GM23338 (cell line): Measurements from ENCODE around the gene IMMP2L. TPM values are rescaled to one million over a fixed set of nuclear protein-coding genes. Genes with fewer than 3 reads are reported as not detected.

Source experiments
- ATAC-seq: fragments of 200-7000 bp; cut with Tn5 transposase; 3 replicates; pipeline ENCODE4 v1.9.1; 2020
- DNase-seq: peaks from one replicate; pipeline ENCODE4 v3.0.0-alpha.2; 2015; ENCODE audit warnings: low spot score
- H2AFZ ChIP-seq: fragments of 200-600 bp; sonication (generic); 2 replicates; pipeline ENCODE4 v1.8.0; 2016; ENCODE audit warnings: antibody characterized with exemption, mild to moderate bottlenecking, moderate library complexity
- H3F3A ChIP-seq: fragments of 200-600 bp; sonication (generic); replicated peaks from 2 replicates; pipeline ENCODE4 v1.8.0; 2017; ENCODE audit warnings: antibody characterized with exemption, mixed run types, low read depth
- H3K27ac ChIP-seq: fragments of 200-600 bp; sonication (generic); 2 replicates; pipeline ENCODE4 v1.6.1; 2016; ENCODE audit warnings: low read depth
- H3K27me3 ChIP-seq: fragments of 200-600 bp; sonication (generic); 2 replicates; pipeline ENCODE4 v1.8.0; 2016; ENCODE audit warnings: mild to moderate bottlenecking, mixed run types, moderate library complexity; ENCODE audit not compliant: insufficient read depth
- H3K36me3 ChIP-seq: fragments of 200-600 bp; sonication (generic); 2 replicates; pipeline ENCODE4 v1.8.0; 2016; ENCODE audit warnings: mild to moderate bottlenecking; ENCODE audit not compliant: insufficient read depth
- H3K4me1 ChIP-seq: fragments of 200-600 bp; sonication (generic); 2 replicates; pipeline ENCODE4 v1.8.0; 2016; ENCODE audit warnings: mild to moderate bottlenecking, moderate library complexity; ENCODE audit not compliant: insufficient read depth
- H3K4me2 ChIP-seq: fragments of 200-600 bp; sonication (generic); 2 replicates; pipeline ENCODE4 v1.7.1; 2017; ENCODE audit warnings: mixed run types
- H3K4me3 ChIP-seq: fragments of 200-600 bp; sonication (generic); 2 replicates; pipeline ENCODE4 v1.6.1; 2016; ENCODE audit warnings: mixed run types
- H3K79me2 ChIP-seq: fragments of 200-600 bp; sonication (generic); replicated peaks from 2 replicates; pipeline ENCODE4 v1.8.0; 2017; ENCODE audit warnings: mild to moderate bottlenecking; ENCODE audit not compliant: insufficient read depth
- H3K9me2 ChIP-seq: fragments of 200-600 bp; sonication (generic); 2 replicates; pipeline ENCODE4 v1.8.0; 2017; ENCODE audit not compliant: insufficient read depth
- H4K20me1 ChIP-seq: fragments of 200-600 bp; sonication (generic); replicated peaks from 2 replicates; pipeline ENCODE4 v1.8.0; 2017; ENCODE audit warnings: mild to moderate bottlenecking; ENCODE audit not compliant: insufficient read depth
- H3K27ac Mint-ChIP-seq: 2 replicates; pipeline ENCODE4 v1.8.0; 2020; ENCODE audit warnings: inconsistent platforms, mild to moderate bottlenecking, moderate library complexity, mixed read lengths
- H3K27me3 Mint-ChIP-seq: 3 replicates; pipeline ENCODE4 v1.8.0; 2022; ENCODE audit warnings: low read depth, mild to moderate bottlenecking, moderate library complexity, mixed read lengths, inconsistent platforms; ENCODE audit not compliant: insufficient read depth, poor library complexity
- H3K36me3 Mint-ChIP-seq: 3 replicates; pipeline ENCODE4 v1.8.0; 2021; ENCODE audit warnings: low read depth, mild to moderate bottlenecking, inconsistent platforms, moderate library complexity, mixed read lengths
- H3K4me1 Mint-ChIP-seq: 3 replicates; pipeline ENCODE4 v1.8.0; 2020; ENCODE audit warnings: mild to moderate bottlenecking, inconsistent platforms, mixed read lengths
- H3K4me3 Mint-ChIP-seq: 3 replicates; pipeline ENCODE4 v1.8.0; 2021; ENCODE audit warnings: moderate library complexity, mild to moderate bottlenecking, inconsistent platforms, mixed read lengths
- H3K9me3 Mint-ChIP-seq: 3 replicates; pipeline ENCODE4 v1.8.0; 2020; ENCODE audit warnings: moderate library complexity, mild to moderate bottlenecking, inconsistent platforms, mixed read lengths
- CREB1 ChIP-seq: fragments of 250-450 bp; sonication (Bioruptor Pico); IDR thresholded peaks from 2 replicates; pipeline ENCODE4 v1.5.0; 2020; ENCODE audit warnings: low read depth, mild to moderate bottlenecking, moderate library complexity
- CTCF ChIP-seq, 2 experiments: fragments of 200-600 bp in 1 of 2; sonication (generic) in 1 of 2; conservative IDR thresholded peaks; 2 replicates each; pipeline versions ENCODE4 v1.5.1 to v1.6.1; 2016 to 2017; ENCODE audit warnings: antibody characterized with exemption in 2 of 2, low read depth in 2 of 2, mild to moderate bottlenecking in 2 of 2, moderate library complexity in 1 of 2
- ETS1 ChIP-seq: IDR thresholded peaks from 2 replicates; pipeline ENCODE4 v1.6.1; 2016; ENCODE audit warnings: antibody characterized with exemption
- EZH2 ChIP-seq: fragments of 200-600 bp; sonication (generic); IDR thresholded peaks from one replicate; pipeline ENCODE4 v1.8.0; 2017; ENCODE audit warnings: antibody characterized with exemption, mild to moderate bottlenecking, low read depth; ENCODE audit not compliant: unreplicated experiment
- EZH2phosphoT487 ChIP-seq: fragments of 200-600 bp; sonication (generic); IDR thresholded peaks from one replicate; pipeline ENCODE4 v1.8.1; 2018; ENCODE audit warnings: antibody characterized with exemption; ENCODE audit not compliant: unreplicated experiment
- JUNB ChIP-seq: IDR thresholded peaks from one replicate; pipeline ENCODE4 v1.6.1; 2016; ENCODE audit warnings: antibody characterized with exemption; ENCODE audit not compliant: unreplicated experiment
- NANOG ChIP-seq: IDR thresholded peaks from 2 replicates; pipeline ENCODE4 v1.6.1; 2016; ENCODE audit warnings: antibody characterized with exemption, borderline replicate concordance
- POLR2AphosphoS5 ChIP-seq: IDR thresholded peaks from 2 replicates; pipeline ENCODE4 v1.6.1; 2016; ENCODE audit warnings: antibody characterized with exemption, low read depth
- REST ChIP-seq: IDR thresholded peaks from one replicate; pipeline ENCODE4 v1.6.1; 2018; ENCODE audit warnings: antibody characterized with exemption; ENCODE audit not compliant: unreplicated experiment
- STAT1 ChIP-seq: IDR thresholded peaks from one replicate; pipeline ENCODE4 v1.6.1; 2016; ENCODE audit warnings: antibody characterized with exemption; ENCODE audit not compliant: unreplicated experiment
- ZNF114 ChIP-seq: fragments of 250-450 bp; sonication (Bioruptor Pico); IDR thresholded peaks from 2 replicates; pipeline ENCODE4 v1.5.0; 2020; ENCODE audit warnings: mild to moderate bottlenecking, moderate library complexity
- ZNF331 ChIP-seq: fragments of 250-450 bp; sonication (Bioruptor Pico); IDR thresholded peaks from 2 replicates; pipeline ENCODE4 v1.5.0; 2020; ENCODE audit warnings: low read depth, mild to moderate bottlenecking, moderate library complexity
- ZNF462 ChIP-seq: fragments of 250-450 bp; sonication (Bioruptor Pico); IDR thresholded peaks from 2 replicates; pipeline ENCODE4 v1.5.0; 2020; ENCODE audit warnings: mild to moderate bottlenecking, moderate library complexity
- polyA plus RNA-seq: library from polyadenylated mRNA; unstranded; fragments of >200 nt; fragmentation: Nextera tagmentation; extraction: Ambion mirVana; gene quantifications from 2 replicates; pipeline ENCODE4 v1.2.1, GENCODE V29; 2016
- total RNA-seq: library from RNA; depleted of rRNA; stranded (reverse); fragments of >200 nt; shearing (Covaris generic); gene quantifications from 2 replicates; pipeline ENCODE4 v1.2.3, GENCODE V29; 2014

The IMMP2L gene
- total and polyA plus RNA-seq, 2 experiments from 2014 or later = 7.3 to 14.0 TPM

- no peak overlapping the region for H2AFZ ChIP-seq
- no peaks in the 10 kb centered on the region for H3K27me3 Mint-ChIP-seq
- TF ChIP-seq STAT1 (no peak), NANOG (no peak), CTCF (conservative IDR thresholded peaks at IDR 0.05; ENCODE audit: low read depth in 2 of 2) (no peak), REST (no peak), POLR2AphosphoS5 (no peak), ETS1 (no peak), ZNF462 (CRISPR knock-in tag) (no peak), ZNF114 (CRISPR knock-in tag) (no peak), ZNF331 (CRISPR knock-in tag) (no peak), EZH2 (no peak), EZH2phosphoT487 (no peak), JUNB (no peak), CREB1 (CRISPR knock-in tag) (no peak)
- no peaks in the 10 kb centered on the region for H3F3A ChIP-seq
- no peaks in the 10 kb centered on the region for H3K27me3 ChIP-seq
- H3K4me3 ChIP-seq = no peak overlapping the region
- H3K4me3 Mint-ChIP-seq = no peak overlapping the region
- H3K4me2 ChIP-seq = no peak overlapping the region
- H3K4me1 ChIP-seq = peaks cover 18% of the 10 kb centered on the region
- H4K20me1 ChIP-seq = no peaks in the 10 kb centered on the region
- H3K79me2 ChIP-seq = no peaks in the 10 kb centered on the region
- H3K4me1 Mint-ChIP-seq = peaks cover 41% of the 10 kb centered on the region
- H3K9me2 ChIP-seq = no peaks in the 10 kb centered on the region
- H3K36me3 ChIP-seq = no peaks in the 10 kb centered on the region
- no peak overlapping the region for H3K27ac ChIP-seq
- ATAC-seq (no peak; the same call in 1 of the 3 replicates), DNase-seq (no peak)
- no peak overlapping the region for H3K27ac Mint-ChIP-seq
- H3K36me3 Mint-ChIP-seq = no peaks in the 10 kb centered on the region
- H3K9me3 Mint-ChIP-seq = no peaks in the 10 kb centered on the region
Observed at GRCh38 chr7:111029141-111029572, 533.1 kb downstream of the IMMP2L start.
